OCI-LY3 (cell line): Measurements from ENCODE around the gene ADAMTS6.

ENCODE experiments used
- CTCF ChIP-seq: fragments of 200-600, 300-600 bp; sonication (generic); IDR thresholded peaks from 2 replicates; pipeline ENCODE4 v1.5.1; 2014; ENCODE audit warnings: antibody characterized with exemption, low read length, low read depth
- EZH2phosphoT487 ChIP-seq: fragments of 200-600 bp; shearing (Covaris generic); IDR thresholded peaks from 2 replicates; pipeline ENCODE4 v1.6.1; 2018; ENCODE audit warnings: antibody characterized with exemption, mixed run types, low read depth

- no peak for TF ChIP-seq CTCF
- no peak for TF ChIP-seq EZH2phosphoT487
These were observed 7.5 kb downstream of the ADAMTS6 start for GRCh38 chr5:65474130-65474711.
